RCC 7860 (cell line): Measurements from ENCODE around the gene GEMIN2.
"Not testable (repeated sequence)": the region's sequence is repeated elsewhere in the genome, so short reads cannot be mapped to it uniquely, and the experiment has no call there.

Experiments
- DNase-seq: peaks from one replicate; pipeline ENCODE4 v3.0.0-alpha.2; 2015; ENCODE audit warnings: low spot score
- FAIRE-seq: peaks from 2 replicates; lab custom pipeline; 2012; peaks lifted over from hg19 to GRCh38; lab: Jason Lieb, UNC

GEMIN2 gene

GRCh38 chr14:39175445-39176262 lies 61.5 kb downstream of the GEMIN2 start:
- DNase-seq (no peak), FAIRE-seq (no peak)

GRCh38 chr14:39176263-39177167 lies 62.4 kb downstream of the GEMIN2 start:
- FAIRE-seq: no peak

GRCh38 chr14:39177168-39177545 lies 63.0 kb downstream of the GEMIN2 start:
- DNase-seq: no peak
- FAIRE-seq: no peak

More at GRCh38 chr14:39176263-39177167, 62.4 kb downstream of the GEMIN2 start:
- no peak for DNase-seq

GRCh38 chr14:39179042-39179441 lies 64.9 kb downstream of the GEMIN2 start:
- FAIRE-seq (no peak), DNase-seq (no peak)

GRCh38 chr14:39180553-39180952 lies 66.4 kb downstream of the GEMIN2 start:
- FAIRE-seq (no peak), DNase-seq (no peak)

- no peak for FAIRE-seq
- DNase-seq: no peak
Measured at GRCh38 chr14:39181026-39181692, 67.0 kb downstream of the GEMIN2 start.

- DNase-seq: no peak
- no peak for FAIRE-seq
Measured at GRCh38 chr14:39181693-39182047, 67.5 kb downstream of the GEMIN2 start.

GRCh38 chr14:39182770-39183684 lies 68.9 kb downstream of the GEMIN2 start:
- FAIRE-seq: no peak

GRCh38 chr14:39183685-39184003 lies 69.5 kb downstream of the GEMIN2 start:
- DNase-seq, FAIRE-seq: not testable (repeated sequence)

More at GRCh38 chr14:39182770-39183684, 68.9 kb downstream of the GEMIN2 start:
- DNase-seq: no peak

- FAIRE-seq (no peak), DNase-seq (no peak)
Measured at GRCh38 chr14:39184628-39185255, 70.6 kb downstream of the GEMIN2 start.

- DNase-seq (no peak), FAIRE-seq (no peak)
Measured at GRCh38 chr14:39185256-39186049, 71.3 kb downstream of the GEMIN2 start.
